GM12801 (cell line): ENCODE data around the gene TTC39B.

ENCODE experiments used
- CTCF ChIP-seq: IDR thresholded peaks from one replicate; pipeline ENCODE4 v1.5.1; 2011; ENCODE audit warnings: control low read depth; ENCODE audit not compliant: insufficient read length; ENCODE audit errors: extremely low read depth

Gene TTC39B

GRCh38 chr9:15310107-15310850, 3.3 kb upstream of the TTC39B start:
- no peak for TF ChIP-seq CTCF

- TF ChIP-seq CTCF: no peak
Observed at GRCh38 chr9:15308511-15308910, 1.5 kb upstream of the TTC39B start.

- no peak for TF ChIP-seq CTCF
Observed at GRCh38 chr9:15307523-15307841, 466 bp upstream of the TTC39B start.

- TF ChIP-seq CTCF: no peak
Observed at GRCh38 chr9:15306068-15306756, 804 bp downstream of the TTC39B start.

GRCh38 chr9:15305470-15305869, 1.5 kb downstream of the TTC39B start:
- TF ChIP-seq CTCF: no peak

GRCh38 chr9:15304632-15305031, 2.4 kb downstream of the TTC39B start:
- TF ChIP-seq CTCF: no peak

GRCh38 chr9:15300218-15300617, 6.8 kb downstream of the TTC39B start:
- TF ChIP-seq CTCF: no peak
